Panc1 (cell line): ENCODE data around the gene ACOX3. TPM values are rescaled to one million over a fixed set of nuclear protein-coding genes. Genes with fewer than 3 reads are reported as not detected.

Source experiments
- ATAC-seq: fragments of 200-7000 bp; cut with Tn5 transposase; 2 replicates; pipeline ENCODE4 v1.9.1; 2020; ENCODE audit warnings: mild to moderate bottlenecking, moderate library complexity
- BruUV-seq: library from RNA; stranded (reverse); fragments of 400-500 nt; replicated peaks from 2 replicates; lab custom pipeline; 2021; lab: Mats Ljungman, UMichigan
- CTCF ChIA-PET: fragments of 300-600 bp; sonication (Branson Sonifier 250); formaldehyde crosslinking; loops from one replicate; lab custom pipeline; 2022; ENCODE audit warnings: antibody characterized with exemption; lab: Charles Lee
- POLR2A ChIA-PET: fragments of 300-600 bp; sonication (Branson Sonifier 250); formaldehyde crosslinking; loops from one replicate; lab custom pipeline; 2022; ENCODE audit warnings: antibody characterized with exemption; lab: Charles Lee
- DNase-seq: peaks from one replicate; pipeline ENCODE4 v3.0.0-alpha.2; 2010; ENCODE audit warnings: low read depth, low spot score
- H3K27ac ChIP-seq: 2 replicates; pipeline ENCODE4 v1.5.1; 2011; ENCODE audit warnings: mild to moderate bottlenecking, low read length, inconsistent platforms
- H3K27me3 ChIP-seq: fragments of 200-500 bp; sonication (Bioruptor generic); 2 replicates; pipeline ENCODE4 v1.6.0; 2014; ENCODE audit warnings: low read length, inconsistent platforms; ENCODE audit not compliant: control insufficient read depth, insufficient read depth
- H3K36me3 ChIP-seq: fragments of 200-500 bp; sonication (Bioruptor generic); 2 replicates; pipeline ENCODE4 v1.5.1; 2014; ENCODE audit warnings: inconsistent platforms, mild to moderate bottlenecking, low read length, moderate library complexity; ENCODE audit not compliant: control insufficient read depth, insufficient read depth
- H3K4me1 ChIP-seq: 2 replicates; pipeline ENCODE4 v1.5.1; 2011; ENCODE audit warnings: inconsistent platforms, mild to moderate bottlenecking, low read length, moderate library complexity; ENCODE audit not compliant: control insufficient read depth, insufficient read depth
- H3K4me3 ChIP-seq, 2 experiments: 2 replicates each; pipeline ENCODE4 v1.5.1; 2011 to 2012; ENCODE audit warnings: low read depth in 2 of 2, low read length in 2 of 2, mild to moderate bottlenecking in 2 of 2, inconsistent platforms in 1 of 2, moderate library complexity in 1 of 2
- H3K9me3 ChIP-seq: fragments of 200-500 bp; sonication (Bioruptor generic); 2 replicates; pipeline ENCODE4 v1.5.1; 2014; ENCODE audit warnings: low read depth, mild to moderate bottlenecking, inconsistent platforms, low read length, moderate library complexity; ENCODE audit not compliant: control insufficient read depth, insufficient read depth
- POLR2AphosphoS5 ChIP-seq: IDR thresholded peaks from 2 replicates; pipeline ENCODE4 v1.6.1; 2012; ENCODE audit warnings: mild to moderate bottlenecking, low read depth, low read length, moderate library complexity
- SIN3A ChIP-seq: IDR thresholded peaks from 2 replicates; pipeline ENCODE4 v1.6.1; 2012; ENCODE audit warnings: low read depth, mild to moderate bottlenecking, low read length, moderate library complexity, borderline replicate concordance; ENCODE audit not compliant: insufficient read depth
- TCF7L2 ChIP-seq: IDR thresholded peaks from 2 replicates; pipeline ENCODE4 v1.6.1; 2011; ENCODE audit warnings: mild to moderate bottlenecking, low read depth, low read length, inconsistent platforms
- in situ Hi-C: cut with HindIII; loops from 2 replicates; pipeline ENCODE4 v1.10.0; 2016; ENCODE audit warnings: low sequenced_read_pairs, low pct_unique_long_range_greater_than_20kb
- intact Hi-C: fragments of 100-400 bp; cut with micrococcal nuclease; formaldehyde crosslinking; loops from one replicate; pipeline ENCODE4 v1.10.0; 2022; ENCODE audit not compliant: unreplicated experiment
- total RNA-seq: library from RNA; stranded (reverse); gene quantifications from one replicate; pipeline ENCODE4 v1.2.1, GENCODE V29; 2021; ENCODE audit not compliant: unreplicated experiment
- TF ChIP-seq, protein P1 (sequence below): fragments of 450-650 bp; IDR thresholded peaks from 2 replicates; pipeline ENCODE4 v1.5.1; 2017; ENCODE audit warnings: mild to moderate bottlenecking
- TF ChIP-seq, protein P2 (sequence below), 2 experiments: IDR thresholded peaks; 2 replicates each; pipeline ENCODE4 v1.6.1; 2011 to 2012; ENCODE audit warnings: low read depth in 2 of 2, control low read depth in 1 of 2, low read length in 1 of 2, mild to moderate bottlenecking in 1 of 2, moderate library complexity in 1 of 2; ENCODE audit not compliant: insufficient read depth in 1 of 2

ACOX3 gene
- total RNA-seq, 1 experiment from 2014 or later = 15.4 TPM

DNA sequence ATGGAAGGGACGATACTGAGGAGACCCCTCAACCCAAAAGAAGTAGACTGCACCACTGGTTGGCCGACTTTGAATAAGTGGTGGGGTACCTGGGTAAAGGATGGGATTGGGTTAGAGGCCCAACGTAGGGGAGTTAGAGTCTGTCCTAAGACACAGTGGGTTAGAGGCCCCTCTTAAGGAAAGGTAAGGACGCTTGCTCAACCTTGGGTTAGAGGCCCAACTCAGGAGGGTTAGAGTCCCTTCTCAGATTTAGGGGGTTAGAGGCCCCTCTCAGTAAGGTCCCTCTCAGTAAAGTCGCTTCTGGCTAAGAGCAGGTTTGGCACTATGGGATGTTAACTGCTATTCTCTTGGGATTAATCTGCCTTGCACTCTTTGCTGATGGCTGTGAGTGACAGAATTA lies 81.3 kb downstream of the ACOX3 start:
- DNase-seq (no peak), ATAC-seq (no peak)
- Histone ChIP-seq H3K4me3 (no peak overlapping the region), H3K36me3 (no peaks in the 10 kb centered on the region), H3K9me3 (no peaks in the 10 kb centered on the region), H3K4me1 (no peaks in the 10 kb centered on the region), H3K27me3 (no peaks in the 10 kb centered on the region), H3K27ac (no peak overlapping the region)
- TF ChIP-seq TCF7L2 (no peak), SIN3A (no peak), POLR2AphosphoS5 (no peak)
- TF ChIP-seq, protein P1, sequence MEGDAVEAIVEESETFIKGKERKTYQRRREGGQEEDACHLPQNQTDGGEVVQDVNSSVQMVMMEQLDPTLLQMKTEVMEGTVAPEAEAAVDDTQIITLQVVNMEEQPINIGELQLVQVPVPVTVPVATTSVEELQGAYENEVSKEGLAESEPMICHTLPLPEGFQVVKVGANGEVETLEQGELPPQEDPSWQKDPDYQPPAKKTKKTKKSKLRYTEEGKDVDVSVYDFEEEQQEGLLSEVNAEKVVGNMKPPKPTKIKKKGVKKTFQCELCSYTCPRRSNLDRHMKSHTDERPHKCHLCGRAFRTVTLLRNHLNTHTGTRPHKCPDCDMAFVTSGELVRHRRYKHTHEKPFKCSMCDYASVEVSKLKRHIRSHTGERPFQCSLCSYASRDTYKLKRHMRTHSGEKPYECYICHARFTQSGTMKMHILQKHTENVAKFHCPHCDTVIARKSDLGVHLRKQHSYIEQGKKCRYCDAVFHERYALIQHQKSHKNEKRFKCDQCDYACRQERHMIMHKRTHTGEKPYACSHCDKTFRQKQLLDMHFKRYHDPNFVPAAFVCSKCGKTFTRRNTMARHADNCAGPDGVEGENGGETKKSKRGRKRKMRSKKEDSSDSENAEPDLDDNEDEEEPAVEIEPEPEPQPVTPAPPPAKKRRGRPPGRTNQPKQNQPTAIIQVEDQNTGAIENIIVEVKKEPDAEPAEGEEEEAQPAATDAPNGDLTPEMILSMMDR = no peak
- intact Hi-C loops (no loop called here), in situ Hi-C loops (no loop called here)
- no TSS peak for BruUV-seq
- CTCF ChIA-PET = no interaction called here
- POLR2A ChIA-PET = no interaction called here

DNA sequence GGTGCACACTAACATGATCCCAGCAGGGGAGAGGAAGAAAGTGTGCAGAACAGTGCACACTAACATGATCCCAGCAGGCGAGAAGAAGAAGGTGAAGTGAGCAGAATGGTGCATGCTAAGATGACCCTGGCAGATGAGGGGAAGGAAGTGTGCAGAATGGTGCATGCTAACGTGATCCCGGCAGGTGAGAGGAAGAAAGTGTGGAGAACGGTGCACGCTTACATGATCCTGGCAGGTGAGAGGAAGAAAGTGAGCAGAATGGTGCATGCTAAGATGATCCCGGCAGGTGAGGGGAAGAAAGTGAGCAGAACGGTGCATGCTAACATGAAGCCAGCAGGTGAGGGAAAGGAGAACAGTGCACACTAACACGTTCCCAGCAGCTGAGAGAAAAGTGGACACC lies 83.7 kb downstream of the ACOX3 start:
- in situ Hi-C loops (no loop called here), intact Hi-C loops (no loop called here)
- ATAC-seq (no peak), DNase-seq (no peak)
- no peaks in the 10 kb centered on the region for H3K9me3 ChIP-seq
- no TSS peak for BruUV-seq
- TF ChIP-seq TCF7L2 (no peak), SIN3A (no peak), POLR2AphosphoS5 (no peak)
- TF ChIP-seq, protein P2, sequence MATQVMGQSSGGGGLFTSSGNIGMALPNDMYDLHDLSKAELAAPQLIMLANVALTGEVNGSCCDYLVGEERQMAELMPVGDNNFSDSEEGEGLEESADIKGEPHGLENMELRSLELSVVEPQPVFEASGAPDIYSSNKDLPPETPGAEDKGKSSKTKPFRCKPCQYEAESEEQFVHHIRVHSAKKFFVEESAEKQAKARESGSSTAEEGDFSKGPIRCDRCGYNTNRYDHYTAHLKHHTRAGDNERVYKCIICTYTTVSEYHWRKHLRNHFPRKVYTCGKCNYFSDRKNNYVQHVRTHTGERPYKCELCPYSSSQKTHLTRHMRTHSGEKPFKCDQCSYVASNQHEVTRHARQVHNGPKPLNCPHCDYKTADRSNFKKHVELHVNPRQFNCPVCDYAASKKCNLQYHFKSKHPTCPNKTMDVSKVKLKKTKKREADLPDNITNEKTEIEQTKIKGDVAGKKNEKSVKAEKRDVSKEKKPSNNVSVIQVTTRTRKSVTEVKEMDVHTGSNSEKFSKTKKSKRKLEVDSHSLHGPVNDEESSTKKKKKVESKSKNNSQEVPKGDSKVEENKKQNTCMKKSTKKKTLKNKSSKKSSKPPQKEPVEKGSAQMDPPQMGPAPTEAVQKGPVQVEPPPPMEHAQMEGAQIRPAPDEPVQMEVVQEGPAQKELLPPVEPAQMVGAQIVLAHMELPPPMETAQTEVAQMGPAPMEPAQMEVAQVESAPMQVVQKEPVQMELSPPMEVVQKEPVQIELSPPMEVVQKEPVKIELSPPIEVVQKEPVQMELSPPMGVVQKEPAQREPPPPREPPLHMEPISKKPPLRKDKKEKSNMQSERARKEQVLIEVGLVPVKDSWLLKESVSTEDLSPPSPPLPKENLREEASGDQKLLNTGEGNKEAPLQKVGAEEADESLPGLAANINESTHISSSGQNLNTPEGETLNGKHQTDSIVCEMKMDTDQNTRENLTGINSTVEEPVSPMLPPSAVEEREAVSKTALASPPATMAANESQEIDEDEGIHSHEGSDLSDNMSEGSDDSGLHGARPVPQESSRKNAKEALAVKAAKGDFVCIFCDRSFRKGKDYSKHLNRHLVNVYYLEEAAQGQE (IDR thresholded peaks at IDR 0.05; ENCODE audit: insufficient read depth in 1 of 2, low read depth in 2 of 2, low read length in 1 of 2) = no peak
- TF ChIP-seq, protein P1 = no peak
- H3K27ac ChIP-seq = no peak overlapping the region
- no peak overlapping the region for H3K4me3 ChIP-seq
- ChIA-PET CTCF (no interaction called here), POLR2A (no interaction called here)
- H3K36me3 ChIP-seq = no peaks in the 10 kb centered on the region
- no peaks in the 10 kb centered on the region for H3K4me1 ChIP-seq
- H3K27me3 ChIP-seq = no peaks in the 10 kb centered on the region
